ENCODE data around the gene MTMR12.

GRCh38 chr5:32261198-32261597 is 51.5 kb downstream of the MTMR12 start:
- TF ChIP-seq CTCF (IDR thresholded peaks at IDR 0.05; ENCODE audit: low read depth, low read length) (no peak), POLR2A (IDR thresholded peaks at IDR 0.05; ENCODE audit: extremely low read depth, insufficient read length) (no peak), MYC (IDR thresholded peaks at IDR 0.05; ENCODE audit: low read depth, low read length) (no peak)
